HG02840 (cell line): ENCODE measurements around the gene ACAA1.
"Not testable (repeated sequence)": the region's sequence is repeated elsewhere in the genome, so short reads cannot be mapped to it uniquely, and the experiment has no call there.

Experiments
- ATAC-seq: cut with Tn5 transposase; IDR thresholded peaks from one replicate; pipeline ENCODE4 v1.9.1; 2021; ENCODE audit warnings: mild to moderate bottlenecking, moderate library complexity, moderate number of reproducible peaks; ENCODE audit not compliant: unreplicated experiment, low FRiP score

ACAA1 gene

GRCh38 chr3:38137615-38138348 lies 855 bp upstream of the ACAA1 start:
- no peak for ATAC-seq

GRCh38 chr3:38136393-38136776 lies 542 bp downstream of the ACAA1 start:
- ATAC-seq = no peak

GRCh38 chr3:38135621-38136277 lies 1.2 kb downstream of the ACAA1 start:
- not testable (repeated sequence) for ATAC-seq

- not testable (repeated sequence) for ATAC-seq
These were observed 2.3 kb downstream of the ACAA1 start for GRCh38 chr3:38134517-38135143.

- ATAC-seq = no peak
These were observed 3.1 kb downstream of the ACAA1 start for GRCh38 chr3:38133557-38134405.

GRCh38 chr3:38133209-38133556 lies 3.7 kb downstream of the ACAA1 start:
- no peak for ATAC-seq

- ATAC-seq = no peak
These were observed 5.1 kb downstream of the ACAA1 start for GRCh38 chr3:38131621-38132369.

- ATAC-seq = no peak
These were observed 6.3 kb downstream of the ACAA1 start for GRCh38 chr3:38130631-38131065.

DNA sequence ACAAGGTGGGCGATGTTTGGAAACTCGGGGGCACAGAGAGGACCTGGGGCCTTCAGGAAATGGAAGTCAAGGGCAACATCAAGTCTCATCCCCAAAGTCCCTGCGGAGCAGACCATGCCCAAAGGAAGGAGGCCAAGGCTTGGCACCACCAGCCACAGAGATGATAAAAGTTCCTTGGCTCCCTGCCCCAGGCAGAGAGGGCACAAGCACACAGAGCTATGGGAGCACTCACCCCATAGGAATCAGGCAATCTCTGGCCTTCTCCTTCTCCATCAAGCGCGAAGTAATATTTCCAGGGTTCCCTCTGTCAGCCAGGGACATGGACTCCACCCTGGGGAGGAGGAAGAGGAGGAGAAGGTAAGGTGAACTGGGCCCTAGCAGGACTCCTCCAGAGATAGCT lies 7.9 kb downstream of the ACAA1 start:
- ATAC-seq = no peak

- ATAC-seq = no peak
These were observed 8.6 kb downstream of the ACAA1 start for GRCh38 chr3:38128303-38128655.

- no peak for ATAC-seq
These were observed 9.2 kb downstream of the ACAA1 start for GRCh38 chr3:38127611-38128302.

GRCh38 chr3:38126121-38126892 lies 10.6 kb downstream of the ACAA1 start:
- ATAC-seq = no peak

DNA sequence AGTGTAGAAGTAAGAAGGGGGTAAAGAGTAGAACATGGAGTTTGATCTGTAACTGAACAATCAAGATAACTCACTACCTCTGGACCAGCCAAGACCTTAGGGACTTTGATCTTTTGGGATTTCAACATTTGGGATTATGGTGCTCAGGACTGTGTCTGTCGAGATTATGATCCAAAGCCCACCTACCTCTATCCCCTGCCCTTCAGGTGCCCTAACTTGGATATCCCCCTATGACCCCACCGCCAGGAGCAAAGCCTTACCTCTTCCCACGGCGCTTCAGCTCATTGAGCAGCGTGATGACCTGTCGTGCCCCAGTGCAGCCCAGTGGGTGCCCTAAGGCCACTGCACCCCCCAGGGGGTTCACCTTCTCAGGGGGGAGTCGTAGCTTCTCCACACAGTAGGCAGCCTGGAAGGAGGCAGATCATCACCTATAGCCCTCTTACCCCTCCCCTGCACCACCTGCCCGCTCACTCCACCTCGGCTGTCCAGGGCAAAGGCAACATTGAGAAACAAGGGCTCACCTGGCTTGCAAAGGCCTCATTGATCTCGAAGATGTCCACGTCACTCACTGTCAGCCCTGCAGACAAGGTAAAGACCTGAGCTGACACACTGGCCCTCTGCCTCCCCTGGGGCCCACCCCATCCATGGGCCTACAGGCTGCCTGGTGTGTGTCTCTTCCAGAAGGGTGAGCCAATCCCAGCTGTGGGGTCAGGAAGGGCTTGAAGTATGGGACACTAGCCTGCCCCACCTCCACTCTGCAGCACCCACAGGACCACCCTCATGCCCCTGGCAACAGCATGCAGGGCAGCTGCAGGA lies 11.4 kb downstream of the ACAA1 start:
- ATAC-seq = no peak

GRCh38 chr3:38124324-38125122 lies 12.4 kb downstream of the ACAA1 start:
- no peak for ATAC-seq

DNA sequence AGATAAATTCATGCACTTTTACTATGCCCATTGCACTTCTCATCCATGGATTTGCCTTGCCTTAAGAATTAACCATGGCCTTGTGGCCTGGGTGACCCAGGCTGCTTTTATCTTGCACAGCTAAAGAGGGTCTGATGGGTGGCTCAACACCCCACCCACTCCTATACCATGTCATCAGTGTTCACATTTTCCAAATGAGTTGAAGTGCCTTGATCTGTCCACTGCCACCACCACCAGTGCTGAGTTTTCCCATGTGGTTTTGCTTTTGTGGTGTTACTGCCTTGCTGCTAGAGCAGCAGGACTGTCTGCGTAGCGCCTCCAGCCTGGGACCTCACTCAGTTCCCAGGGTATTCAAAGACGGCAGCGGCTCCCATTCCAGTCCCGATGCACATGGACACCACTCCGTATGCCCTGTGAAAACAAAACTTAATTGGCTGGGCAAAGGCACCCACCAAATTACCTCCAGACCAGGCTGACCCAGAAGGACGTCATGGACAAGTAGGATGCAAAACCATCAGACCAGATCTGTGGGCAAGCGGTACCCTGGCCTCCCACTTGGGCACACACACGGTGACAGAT lies 14.1 kb downstream of the ACAA1 start:
- no peak for ATAC-seq

DNA sequence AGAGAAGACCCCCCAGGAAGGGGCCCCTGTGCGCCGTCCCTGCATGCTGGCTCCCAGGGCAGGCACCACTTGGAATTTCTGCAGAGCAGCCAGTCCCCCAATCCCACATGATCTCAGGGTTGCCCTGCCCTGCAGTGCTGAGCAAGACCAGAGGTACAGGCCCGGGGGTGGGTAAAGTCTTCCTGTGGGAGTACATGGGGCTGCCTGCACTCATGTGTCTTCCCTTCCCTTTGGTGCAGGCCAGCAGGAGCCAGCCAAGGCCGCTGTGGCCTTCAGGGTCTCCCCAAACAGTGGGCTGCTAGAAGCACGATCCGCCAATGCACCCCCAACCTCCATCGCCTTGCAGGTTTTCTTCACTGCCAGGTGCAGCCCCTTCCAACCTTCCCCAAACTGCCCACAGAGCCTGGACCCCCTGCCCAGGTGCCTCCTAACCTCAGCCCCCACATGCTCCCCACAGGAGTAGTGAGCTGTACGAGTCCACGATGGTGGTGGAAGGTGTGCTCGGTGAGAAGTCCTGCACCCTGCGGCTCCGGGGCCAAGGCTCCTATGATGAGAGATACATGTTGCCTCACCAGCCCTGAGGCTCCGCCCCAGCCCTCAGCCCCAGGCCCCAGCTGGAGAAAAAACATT lies 15.0 kb downstream of the ACAA1 start:
- no peak for ATAC-seq

GRCh38 chr3:38121451-38121831 lies 15.5 kb downstream of the ACAA1 start:
- no peak for ATAC-seq
